Fibroblast of lung (primary cell): ENCODE data around the gene SPHK2.

ENCODE experiments used
- EZH2 ChIP-seq: IDR thresholded peaks from 2 replicates; pipeline ENCODE4 v1.5.1; 2012; ENCODE audit warnings: low read length, control low read depth, mild to moderate bottlenecking; ENCODE audit errors: missing control alignments
- TF ChIP-seq, protein P1 (sequence below), 2 donors: IDR thresholded peaks in 1 of 2; conservative IDR thresholded peaks in 1 of 2; 1 replicate in 1 of 2; 2 replicates in 1 of 2; pipeline ENCODE4 v1.5.1; 2011 to 2012; ENCODE audit warnings: low read length in 2 of 2, control low read depth in 1 of 2, inconsistent platforms in 1 of 2, low read depth in 1 of 2, mild to moderate bottlenecking in 1 of 2

- TF ChIP-seq, protein P1, sequence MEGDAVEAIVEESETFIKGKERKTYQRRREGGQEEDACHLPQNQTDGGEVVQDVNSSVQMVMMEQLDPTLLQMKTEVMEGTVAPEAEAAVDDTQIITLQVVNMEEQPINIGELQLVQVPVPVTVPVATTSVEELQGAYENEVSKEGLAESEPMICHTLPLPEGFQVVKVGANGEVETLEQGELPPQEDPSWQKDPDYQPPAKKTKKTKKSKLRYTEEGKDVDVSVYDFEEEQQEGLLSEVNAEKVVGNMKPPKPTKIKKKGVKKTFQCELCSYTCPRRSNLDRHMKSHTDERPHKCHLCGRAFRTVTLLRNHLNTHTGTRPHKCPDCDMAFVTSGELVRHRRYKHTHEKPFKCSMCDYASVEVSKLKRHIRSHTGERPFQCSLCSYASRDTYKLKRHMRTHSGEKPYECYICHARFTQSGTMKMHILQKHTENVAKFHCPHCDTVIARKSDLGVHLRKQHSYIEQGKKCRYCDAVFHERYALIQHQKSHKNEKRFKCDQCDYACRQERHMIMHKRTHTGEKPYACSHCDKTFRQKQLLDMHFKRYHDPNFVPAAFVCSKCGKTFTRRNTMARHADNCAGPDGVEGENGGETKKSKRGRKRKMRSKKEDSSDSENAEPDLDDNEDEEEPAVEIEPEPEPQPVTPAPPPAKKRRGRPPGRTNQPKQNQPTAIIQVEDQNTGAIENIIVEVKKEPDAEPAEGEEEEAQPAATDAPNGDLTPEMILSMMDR (conservative IDR thresholded peaks at IDR 0.05 in 1 of 2, IDR thresholded peaks at IDR 0.05 in 1 of 2; ENCODE audit: low read depth in 1 of 2, low read length in 2 of 2): no peak
- no peak for TF ChIP-seq EZH2
Observed at GRCh38 chr19:48650974-48651682, 31.8 kb downstream of the SPHK2 start.
